Cerebellar nuclear complex (tissue), 1 donor: Measurements from ENCODE around the gene MYCBP.

Experiments
- DNase-seq, 2 experiments: peaks; one replicate each; lab custom pipeline; 2025; lab: John Stamatoyannopoulos, UW

Gene MYCBP

GRCh38 chr1:38820860-38821259 lies 52.3 kb downstream of the MYCBP start:
- no peak for DNase-seq

GRCh38 chr1:38819516-38819915 lies 53.6 kb downstream of the MYCBP start:
- DNase-seq: no peak

- DNase-seq: no peak
Measured at GRCh38 chr1:38819040-38819439, 54.1 kb downstream of the MYCBP start.

DNA sequence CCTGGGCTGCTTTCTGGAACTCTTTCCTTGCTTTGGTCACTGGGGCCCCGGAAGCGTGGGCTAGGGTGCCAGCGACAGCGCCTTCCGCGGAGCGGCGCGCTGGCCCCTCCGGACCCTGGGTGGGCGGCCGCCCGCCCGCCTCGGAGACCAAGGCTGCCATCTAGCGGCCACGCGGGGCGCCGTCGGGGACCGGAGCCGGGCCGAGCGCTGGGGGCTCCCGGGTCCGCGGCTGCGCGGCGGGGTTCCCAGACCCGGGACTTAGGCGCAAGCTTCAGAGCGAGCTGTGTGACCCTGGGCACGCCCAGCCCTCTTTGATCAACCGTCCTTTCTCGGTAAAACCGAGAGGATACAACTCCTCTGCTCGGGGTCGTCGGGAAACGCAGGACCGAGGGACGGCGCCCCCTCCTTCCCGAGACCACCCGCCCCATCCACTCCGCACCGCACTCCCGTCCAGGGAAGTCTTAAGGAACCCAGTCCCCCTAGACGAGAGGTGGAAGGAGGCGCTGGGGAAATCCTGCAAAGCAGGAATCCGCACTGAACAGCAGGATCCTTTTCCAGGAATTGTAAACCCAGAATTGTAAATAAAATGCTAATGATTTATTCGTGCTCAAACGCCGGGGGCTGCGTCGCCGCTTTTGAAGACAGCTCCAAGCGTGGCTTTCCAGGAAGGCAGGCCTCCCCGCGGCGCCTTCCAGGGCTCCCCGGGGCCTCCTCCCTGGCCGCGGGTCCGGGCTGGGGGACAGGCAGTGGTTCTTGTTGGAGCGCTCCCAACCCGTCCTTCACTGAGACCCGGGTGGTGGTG lies 54.8 kb downstream of the MYCBP start:
- DNase-seq: no peak

DNA sequence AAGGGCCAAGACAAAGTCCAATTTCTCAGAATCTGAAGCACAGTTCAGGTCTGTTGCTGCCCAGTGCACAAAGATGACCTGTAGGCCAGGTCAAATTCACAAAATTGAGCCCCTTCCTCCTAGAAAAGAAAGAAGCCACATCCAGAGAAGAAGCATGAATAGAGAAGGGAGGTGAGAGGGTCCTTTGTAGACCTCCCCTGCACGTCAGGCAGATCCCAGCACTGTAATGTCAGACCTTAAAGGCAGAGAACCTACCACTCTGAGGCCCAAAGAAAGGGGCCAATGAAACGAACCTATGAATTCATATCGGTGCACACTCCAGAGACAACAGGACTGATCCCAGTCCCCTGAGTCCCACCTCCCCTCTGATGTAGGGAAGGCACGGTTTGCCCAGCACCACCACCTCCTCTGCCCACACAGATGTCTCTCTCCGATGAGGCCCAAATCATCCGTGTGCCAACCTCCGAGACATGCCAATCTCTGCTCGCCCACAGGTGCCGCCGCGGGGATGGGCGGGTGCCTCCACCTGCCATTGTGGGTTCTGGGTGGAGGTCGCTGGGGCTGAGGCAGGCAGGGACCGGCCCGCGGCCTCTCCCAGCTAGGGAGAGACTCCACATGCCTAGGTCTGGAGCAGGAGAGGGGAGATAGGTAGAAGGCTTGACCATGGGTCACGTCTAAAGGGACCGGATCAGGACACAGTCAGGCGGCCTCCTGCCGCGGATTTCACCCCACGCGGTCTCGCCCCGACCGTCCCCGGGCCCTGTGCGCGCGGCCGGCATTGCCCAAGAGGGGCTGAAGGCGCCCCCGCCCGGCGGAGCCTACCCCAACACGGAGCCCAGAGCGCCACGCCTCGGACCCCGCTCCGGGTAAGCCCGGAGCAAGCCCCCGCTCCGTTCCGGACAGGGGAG lies 55.6 kb downstream of the MYCBP start:
- no peak for DNase-seq

DNA sequence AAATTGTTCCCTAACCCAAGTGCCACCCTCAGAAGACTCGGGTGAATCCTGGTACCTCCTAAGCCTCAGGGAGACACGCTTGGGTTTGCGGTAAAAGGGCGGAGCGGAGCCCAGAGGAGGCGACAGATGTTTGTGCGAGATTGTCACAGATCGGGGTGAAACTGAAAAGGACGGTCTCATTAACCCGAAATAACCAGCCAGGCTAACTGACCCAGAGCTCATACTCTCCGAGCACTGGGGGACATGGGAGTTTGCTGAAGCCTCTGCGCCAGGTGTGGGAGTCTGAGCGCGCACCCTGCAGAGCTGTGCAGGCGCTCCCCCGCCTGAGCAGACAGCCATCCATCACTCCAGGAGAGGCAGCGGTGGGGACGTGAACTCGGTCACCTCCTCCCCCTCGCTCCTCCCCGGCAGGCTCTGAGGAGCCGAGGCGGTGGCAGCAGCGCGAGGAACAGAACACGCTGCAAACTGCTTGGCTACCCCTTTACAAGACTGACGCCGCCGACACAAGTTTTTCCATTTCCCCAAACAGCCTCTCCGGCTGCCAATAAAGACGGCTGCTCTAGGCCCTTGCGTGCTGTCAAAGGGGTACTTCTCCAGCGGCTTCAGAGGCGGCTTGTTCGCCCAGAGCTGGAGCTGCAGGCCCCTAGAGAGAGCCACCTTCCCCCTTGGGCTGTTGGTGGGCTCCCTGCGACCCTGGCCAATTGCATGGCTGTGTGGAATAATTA lies 57.1 kb downstream of the MYCBP start:
- no peak for DNase-seq

DNA sequence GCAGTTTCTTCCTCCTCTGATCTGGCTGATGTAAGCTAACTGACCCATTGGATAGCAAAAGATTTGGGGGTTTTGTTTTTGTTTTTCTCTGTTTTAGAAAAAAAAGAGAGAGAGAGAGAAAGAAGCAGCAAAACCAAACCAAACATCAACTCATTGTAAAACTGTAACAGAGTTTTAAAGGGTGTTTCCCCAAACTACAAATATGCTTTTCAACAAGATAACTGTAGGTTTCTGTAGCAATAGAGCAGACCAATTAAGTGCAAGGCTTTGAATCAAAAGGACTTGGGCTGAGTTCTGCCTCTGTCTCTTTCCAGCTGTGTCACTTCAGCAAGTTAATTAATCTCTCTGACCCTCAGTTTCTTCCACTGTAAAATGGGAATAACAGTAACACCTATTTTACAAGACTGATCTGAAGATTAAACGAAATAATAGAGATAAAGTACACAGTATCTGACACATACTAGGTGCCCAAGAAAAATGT lies 58.1 kb downstream of the MYCBP start:
- no peak for DNase-seq

- no peak for DNase-seq
Measured at GRCh38 chr1:38814444-38814983, 58.6 kb downstream of the MYCBP start.

- no peak for DNase-seq
Measured at GRCh38 chr1:38812981-38813380, 60.2 kb downstream of the MYCBP start.
